GM11168 (cell line): Measurements from ENCODE around the gene SCG5.
"Not testable (repeated sequence)": the region's sequence is repeated elsewhere in the genome, so short reads cannot be mapped to it uniquely, and the experiment has no call there.

Experiments
- in situ Hi-C: fragments of 300-500 bp; cut with MboI; formaldehyde crosslinking; loops from one replicate; pipeline ENCODE4 v1.12.0; 2022; ENCODE audit warnings: low sequenced_read_pairs; ENCODE audit not compliant: unreplicated experiment

SCG5 gene, protein sequence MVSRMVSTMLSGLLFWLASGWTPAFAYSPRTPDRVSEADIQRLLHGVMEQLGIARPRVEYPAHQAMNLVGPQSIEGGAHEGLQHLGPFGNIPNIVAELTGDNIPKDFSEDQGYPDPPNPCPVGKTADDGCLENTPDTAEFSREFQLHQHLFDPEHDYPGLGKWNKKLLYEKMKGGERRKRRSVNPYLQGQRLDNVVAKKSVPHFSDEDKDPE

GRCh38 chr15:32641517-32642059, at the start of gene SCG5:
TSS of gene SCG5 (plus strand) at chr15:32641710. CDS start at chr15:32643593, 1,883 bp downstream.
- in situ Hi-C loops = no loop called here

- in situ Hi-C loops = not testable (repeated sequence)
Measured at GRCh38 chr15:32593151-32593550, 48.4 kb upstream of the SCG5 start, which contains the start of gene GOLGA8N. TSS of gene GOLGA8N (plus strand) at chr15:32593456.

DNA sequence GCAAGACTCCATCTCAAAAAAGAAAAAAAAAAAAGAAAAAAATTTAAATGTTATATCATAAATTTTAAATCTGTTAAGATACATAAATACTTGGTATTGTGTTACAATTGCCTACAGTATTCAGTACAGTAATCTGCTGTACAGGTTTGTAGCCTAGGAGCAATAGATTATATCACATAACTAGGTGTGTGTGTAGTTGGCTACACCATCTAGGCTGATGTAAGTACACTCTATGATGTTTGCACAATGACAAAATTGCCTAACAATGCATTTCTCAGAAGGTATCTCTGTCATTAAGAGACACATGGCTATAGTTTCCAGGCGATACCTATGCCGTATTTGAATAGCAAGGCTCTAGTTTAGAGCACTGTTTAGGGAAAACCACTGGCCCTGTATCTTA, 32.0 kb upstream of the SCG5 start:
- in situ Hi-C loops = not testable (repeated sequence)

- in situ Hi-C loops = not testable (repeated sequence)
Measured at GRCh38 chr15:32610719-32611118, 30.8 kb upstream of the SCG5 start.

- in situ Hi-C loops = loop anchor here (5.0 kb wide), 1 partner anchor 1987 kb away; the partner anchor contains the start of gene ARHGAP11B
Measured at GRCh38 chr15:32614712-32615050, 26.8 kb upstream of the SCG5 start.

DNA sequence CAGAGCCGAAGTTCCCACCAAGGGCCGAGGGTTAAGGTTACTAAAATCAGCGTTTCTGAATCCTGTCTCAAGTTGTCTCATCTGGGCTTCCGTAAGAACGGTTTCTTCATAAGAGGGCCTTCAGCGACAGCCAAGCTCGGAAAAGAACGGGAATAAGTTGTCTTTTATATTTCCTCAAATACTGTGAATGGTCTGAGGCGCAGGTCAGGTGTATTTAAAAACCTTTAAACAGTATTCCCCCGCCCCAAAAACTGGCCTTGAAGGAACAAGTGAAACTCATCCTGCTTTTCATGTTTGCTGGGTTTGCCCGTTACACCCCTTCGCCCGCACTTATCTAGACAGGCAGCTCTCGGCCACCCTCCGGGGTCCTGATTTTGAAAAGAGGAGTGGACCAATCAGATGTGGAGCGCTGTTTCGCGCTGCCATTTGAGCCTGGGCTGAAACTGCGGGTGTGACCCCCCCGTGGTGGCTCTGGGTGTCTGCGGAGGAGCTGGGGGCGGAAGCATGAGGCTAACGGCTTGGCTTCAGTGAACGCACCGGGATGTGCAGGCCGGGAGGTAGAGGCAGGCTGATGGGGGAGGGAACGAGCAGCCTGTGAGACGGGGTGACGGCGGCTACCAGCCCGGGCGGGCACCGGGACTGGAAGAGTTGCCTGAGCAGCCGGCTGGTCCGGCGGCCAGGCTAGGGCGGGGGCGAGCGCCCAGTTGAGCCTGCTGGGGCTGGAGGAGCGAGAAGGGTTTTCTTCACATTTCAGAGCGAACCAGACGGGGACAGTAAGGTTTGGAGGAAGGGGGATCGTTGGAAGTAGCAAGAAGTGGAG, 26.2 kb upstream of the SCG5 start, which contains the start of gene ARHGAP11A:
ARHGAP11A (plus strand) TSS at position 454 of the 820 bp plus-strand sequence. CDS start 708 bp downstream, outside the sequence.
- in situ Hi-C loops = loop anchor here (5.0 kb wide), 1 partner anchor 1988 kb away; the partner anchor contains the start of gene ARHGAP11B

DNA sequence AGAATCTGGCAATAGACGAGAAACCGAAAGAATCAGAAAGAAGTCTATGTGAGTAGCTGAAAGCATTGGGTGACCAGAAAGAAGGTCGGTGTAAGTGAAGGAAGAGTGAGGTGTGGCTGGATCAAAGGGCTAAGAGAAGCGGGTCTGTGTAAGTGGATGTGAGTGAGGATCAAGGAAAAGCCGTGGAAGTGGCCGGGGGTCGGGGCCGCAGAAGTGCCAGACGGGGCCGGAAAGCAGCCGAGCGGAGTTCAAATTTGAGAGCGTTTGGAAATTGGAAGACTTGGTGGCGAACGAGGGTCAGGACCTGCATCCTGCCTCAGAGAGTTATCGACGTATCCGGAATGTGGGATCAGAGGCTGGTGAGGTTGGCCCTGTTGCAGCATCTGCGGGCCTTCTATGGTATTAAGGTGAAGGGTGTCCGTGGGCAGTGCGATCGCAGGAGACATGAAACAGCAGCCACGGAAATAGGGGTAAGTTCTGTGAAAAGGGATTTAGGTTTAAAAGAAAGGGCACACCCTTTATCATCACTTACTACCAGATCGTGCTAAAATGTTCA, 25.6 kb upstream of the SCG5 start:
- in situ Hi-C loops = loop anchor here (5.0 kb wide), 1 partner anchor 1989 kb away; the partner anchor contains the start of gene ARHGAP11B

DNA sequence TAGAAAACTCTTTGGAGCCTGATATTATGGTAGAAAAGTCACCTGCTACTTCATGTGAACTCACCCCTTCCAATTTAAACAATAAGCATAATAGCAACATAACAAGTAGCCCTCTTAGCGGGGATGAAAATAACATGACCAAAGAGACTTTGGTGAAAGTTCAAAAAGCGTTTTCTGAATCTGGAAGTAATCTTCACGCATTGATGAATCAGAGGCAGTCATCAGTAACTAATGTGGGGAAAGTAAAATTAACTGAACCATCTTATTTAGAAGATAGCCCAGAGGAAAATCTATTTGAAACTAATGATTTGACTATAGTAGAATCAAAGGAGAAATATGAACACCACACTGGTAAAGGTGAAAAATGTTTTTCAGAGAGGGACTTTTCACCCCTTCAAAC, 5.1 kb upstream of the SCG5 start:
- in situ Hi-C loops = no loop called here

GRCh38 chr15:32636908-32637567, 4.5 kb upstream of the SCG5 start:
- in situ Hi-C loops = no loop called here

DNA sequence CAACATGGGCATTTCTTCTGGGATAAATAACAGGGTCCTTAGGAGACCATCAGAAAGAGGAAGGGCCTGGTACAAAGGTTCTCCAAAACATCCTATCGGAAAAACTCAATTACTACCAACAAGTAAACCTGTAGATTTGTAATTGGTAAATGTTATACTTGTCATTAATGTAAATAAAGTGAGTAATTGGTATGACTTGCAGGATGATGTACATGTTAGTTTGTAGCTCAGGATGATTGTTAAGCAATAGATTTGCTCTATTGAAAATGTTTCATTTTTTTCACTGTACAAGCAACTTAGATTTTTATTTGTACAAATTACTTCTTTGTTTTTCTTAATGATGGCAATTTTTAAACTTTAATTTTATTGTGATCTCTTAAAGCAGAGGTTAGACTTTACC, 3.8 kb upstream of the SCG5 start:
- in situ Hi-C loops = no loop called here

GRCh38 chr15:32642667-32643435, 1.3 kb downstream of the SCG5 start:
- in situ Hi-C loops = no loop called here

DNA sequence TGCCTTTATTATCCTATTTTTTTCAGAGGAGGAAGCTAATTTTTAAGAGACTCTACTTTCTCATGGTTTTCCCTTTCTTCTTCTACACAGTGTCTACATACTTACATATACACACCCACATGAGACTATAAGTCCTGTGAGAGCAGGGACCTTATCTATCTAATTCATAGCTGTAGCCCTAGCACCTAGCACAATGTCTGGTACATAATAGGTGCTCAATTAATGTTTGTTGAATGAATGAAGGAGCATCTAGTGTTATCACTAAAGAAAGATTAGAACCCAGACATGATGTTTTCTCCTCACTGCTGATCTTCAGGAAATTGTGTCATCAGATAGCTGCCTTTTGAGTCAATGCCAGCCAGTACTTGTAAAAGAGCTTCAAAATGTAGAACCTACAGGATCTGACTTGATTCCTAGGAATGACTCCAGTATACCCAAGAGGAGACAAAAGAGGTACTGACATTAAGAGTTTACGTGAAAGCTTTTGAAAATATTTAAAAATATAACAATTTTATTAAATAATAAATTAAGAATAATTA, 2.5 kb downstream of the SCG5 start:
- in situ Hi-C loops = no loop called here

- in situ Hi-C loops = no loop called here
Measured at GRCh38 chr15:32646291-32646690, 4.8 kb downstream of the SCG5 start.

- in situ Hi-C loops = no loop called here
Measured at GRCh38 chr15:32649342-32649741, 7.8 kb downstream of the SCG5 start.

- in situ Hi-C loops = loop anchor here (25.0 kb wide), 2 partner anchors 186 to 336 kb away; no protein-coding TSS in a partner anchor
Measured at GRCh38 chr15:32651229-32651837, 9.8 kb downstream of the SCG5 start.

GRCh38 chr15:32652178-32652577, 10.7 kb downstream of the SCG5 start:
- in situ Hi-C loops = loop anchor here (25.0 kb wide), 2 partner anchors 185 to 335 kb away; no protein-coding TSS in a partner anchor

GRCh38 chr15:32656091-32656490, 14.6 kb downstream of the SCG5 start:
- in situ Hi-C loops = loop anchor here (25.0 kb wide), 2 partner anchors 181 to 331 kb away; no protein-coding TSS in a partner anchor

DNA sequence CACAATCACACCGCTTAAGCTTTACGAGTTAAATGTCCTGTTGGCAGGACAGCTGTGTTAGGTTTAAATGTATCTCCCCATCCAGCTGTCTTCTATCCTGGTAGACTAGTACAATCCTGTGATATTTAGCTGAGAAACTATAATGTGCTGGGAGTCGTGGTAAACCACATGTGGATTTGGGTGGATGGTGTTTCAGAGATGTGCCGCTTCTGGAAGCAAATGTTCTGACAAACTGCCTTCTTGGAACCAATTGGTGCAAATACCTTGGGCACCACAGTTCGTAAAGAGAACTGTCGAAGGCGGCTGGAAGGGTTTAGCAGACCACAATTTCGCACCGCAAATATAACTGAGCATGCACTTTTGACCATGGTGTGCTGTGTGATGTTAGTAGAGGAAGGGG, 15.0 kb downstream of the SCG5 start:
- in situ Hi-C loops = loop anchor here (25.0 kb wide), 2 partner anchors 181 to 331 kb away; no protein-coding TSS in a partner anchor
